ENCODE results near the gene CPOX. TPM values are rescaled to one million over a fixed set of nuclear protein-coding genes. Genes with fewer than 3 reads are reported as not detected.

Gene CPOX
- total and polyA plus RNA-seq, 2 experiments from 2014 or later = 13.3 to 38.3 TPM

- H3K4me3 ChIP-seq = no peak overlapping the region
- H3F3A ChIP-seq (replicated peaks; ENCODE audit: low read depth) = no peaks in the 10 kb centered on the region
- Mint-ChIP-seq H3K9me3 (no peaks in the 10 kb centered on the region), H3K4me3 (no peak overlapping the region), H3K27me3 (ENCODE audit: insufficient read depth, low read depth, poor library complexity) (no peaks in the 10 kb centered on the region), H3K4me1 (no peaks in the 10 kb centered on the region; the same call in 1 of the 3 replicates), H3K36me3 (ENCODE audit: low read depth) (no peaks in the 10 kb centered on the region), H3K27ac (no peak overlapping the region)
- no peak overlapping the region for H3K27ac ChIP-seq (ENCODE audit: low read depth)
- H3K4me2 ChIP-seq = no peak overlapping the region
- DNase-seq (ENCODE audit: low spot score) = no peak
- H3K79me2 ChIP-seq (replicated peaks; ENCODE audit: insufficient read depth) = no peaks in the 10 kb centered on the region
- H3K9me2 ChIP-seq (ENCODE audit: insufficient read depth) = no peaks in the 10 kb centered on the region
- no peak for TF ChIP-seq STAT1 (IDR thresholded peaks at IDR 0.05; ENCODE audit: unreplicated experiment)
- TF ChIP-seq, protein P1, sequence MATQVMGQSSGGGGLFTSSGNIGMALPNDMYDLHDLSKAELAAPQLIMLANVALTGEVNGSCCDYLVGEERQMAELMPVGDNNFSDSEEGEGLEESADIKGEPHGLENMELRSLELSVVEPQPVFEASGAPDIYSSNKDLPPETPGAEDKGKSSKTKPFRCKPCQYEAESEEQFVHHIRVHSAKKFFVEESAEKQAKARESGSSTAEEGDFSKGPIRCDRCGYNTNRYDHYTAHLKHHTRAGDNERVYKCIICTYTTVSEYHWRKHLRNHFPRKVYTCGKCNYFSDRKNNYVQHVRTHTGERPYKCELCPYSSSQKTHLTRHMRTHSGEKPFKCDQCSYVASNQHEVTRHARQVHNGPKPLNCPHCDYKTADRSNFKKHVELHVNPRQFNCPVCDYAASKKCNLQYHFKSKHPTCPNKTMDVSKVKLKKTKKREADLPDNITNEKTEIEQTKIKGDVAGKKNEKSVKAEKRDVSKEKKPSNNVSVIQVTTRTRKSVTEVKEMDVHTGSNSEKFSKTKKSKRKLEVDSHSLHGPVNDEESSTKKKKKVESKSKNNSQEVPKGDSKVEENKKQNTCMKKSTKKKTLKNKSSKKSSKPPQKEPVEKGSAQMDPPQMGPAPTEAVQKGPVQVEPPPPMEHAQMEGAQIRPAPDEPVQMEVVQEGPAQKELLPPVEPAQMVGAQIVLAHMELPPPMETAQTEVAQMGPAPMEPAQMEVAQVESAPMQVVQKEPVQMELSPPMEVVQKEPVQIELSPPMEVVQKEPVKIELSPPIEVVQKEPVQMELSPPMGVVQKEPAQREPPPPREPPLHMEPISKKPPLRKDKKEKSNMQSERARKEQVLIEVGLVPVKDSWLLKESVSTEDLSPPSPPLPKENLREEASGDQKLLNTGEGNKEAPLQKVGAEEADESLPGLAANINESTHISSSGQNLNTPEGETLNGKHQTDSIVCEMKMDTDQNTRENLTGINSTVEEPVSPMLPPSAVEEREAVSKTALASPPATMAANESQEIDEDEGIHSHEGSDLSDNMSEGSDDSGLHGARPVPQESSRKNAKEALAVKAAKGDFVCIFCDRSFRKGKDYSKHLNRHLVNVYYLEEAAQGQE (IDR thresholded peaks at IDR 0.05; ENCODE audit: unreplicated experiment) = no peak
- no peak for TF ChIP-seq ZNF462 (CRISPR knock-in tag; IDR thresholded peaks at IDR 0.05)
- no peak for TF ChIP-seq ETS1 (IDR thresholded peaks at IDR 0.05)
- no peaks in the 10 kb centered on the region for H3K27me3 ChIP-seq (ENCODE audit: insufficient read depth)
- H3K36me3 ChIP-seq (ENCODE audit: insufficient read depth) = no peaks in the 10 kb centered on the region
- no peaks in the 10 kb centered on the region for H4K20me1 ChIP-seq (replicated peaks; ENCODE audit: insufficient read depth)
- no peaks in the 10 kb centered on the region for H3K4me1 ChIP-seq (ENCODE audit: insufficient read depth)
- no peak overlapping the region for H2AFZ ChIP-seq
- ATAC-seq = no peak
Measured at GRCh38 chr3:98540346-98540745, 53.1 kb downstream of the CPOX start.

All from GM23338 (cell line).